ENCODE data around the gene APOB. TPM values are rescaled to one million over a fixed set of nuclear protein-coding genes. Genes with fewer than 3 reads are reported as not detected.

The APOB gene
- polyA plus RNA-seq, 2 of the 4 experiments (the other 2 are of a cell fraction), result under 0.01 TPM; not detected in 1

DNA sequence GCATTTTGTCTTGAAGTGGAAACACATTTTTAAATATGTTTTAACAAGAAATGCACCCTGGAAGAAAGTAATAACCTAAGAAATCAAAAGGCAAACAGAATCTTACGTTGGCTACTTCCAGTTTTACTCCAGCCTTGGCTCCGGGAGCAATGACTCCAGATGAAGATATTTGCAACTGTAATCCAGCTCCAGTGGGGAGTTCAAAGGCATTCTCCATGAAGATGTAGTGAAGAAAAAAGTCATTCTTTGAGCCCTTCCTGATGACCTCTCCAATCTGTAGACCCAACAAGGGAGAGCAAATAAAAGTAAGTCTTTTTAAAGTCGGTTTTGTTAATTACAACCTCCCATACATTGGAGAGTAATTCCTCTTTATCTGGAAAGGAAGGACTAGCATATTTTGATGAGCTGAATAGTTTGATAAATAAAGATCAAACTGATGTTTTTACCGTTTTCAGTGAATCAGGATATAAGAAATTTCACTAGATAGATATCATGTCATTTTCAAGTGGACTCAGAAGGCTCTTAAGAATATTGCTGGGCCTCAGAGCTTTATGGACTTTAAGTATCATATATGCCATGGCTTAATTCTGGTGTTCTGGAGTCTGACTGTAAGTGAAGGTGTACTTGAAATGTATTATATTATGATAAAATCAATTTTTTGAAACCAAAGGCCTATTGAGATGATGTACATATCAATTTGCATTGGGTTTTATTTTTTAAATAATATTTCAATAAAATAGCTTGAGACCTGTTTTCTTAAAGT, 20.3 kb downstream of the APOB start:
- no peak for ATAC-seq
- Histone ChIP-seq H3K4me1 (no peaks in the 10 kb centered on the region), H3K27ac (no peak overlapping the region), H3K4me2 (no peak overlapping the region), H3K9me3 (no peaks in the 10 kb centered on the region), H3K4me3 (no peak overlapping the region)
- POLR2A ChIA-PET, result no interaction called here
- no peak for DNase-seq (ENCODE audit: low read depth in 1 of 2, low spot score in 1 of 2)
- CTCF ChIA-PET, result interaction anchor here (1.4 to 2.0 kb wide), 3 partner anchors 19 to 362 kb away, joined by 3 to 8 read pairs (median 5); no protein-coding TSS in a partner anchor
- no peak for TF ChIP-seq MAX (IDR thresholded peaks at IDR 0.05)
- TF ChIP-seq CHD2 (IDR thresholded peaks at IDR 0.05; ENCODE audit: low read length, partially characterized antibody), result no peak
- no peak for TF ChIP-seq CBX2 (IDR thresholded peaks at IDR 0.05; ENCODE audit: borderline replicate concordance, low read depth)
- TF ChIP-seq CEBPB (IDR thresholded peaks at IDR 0.05), result no peak
- TF ChIP-seq, protein P1, sequence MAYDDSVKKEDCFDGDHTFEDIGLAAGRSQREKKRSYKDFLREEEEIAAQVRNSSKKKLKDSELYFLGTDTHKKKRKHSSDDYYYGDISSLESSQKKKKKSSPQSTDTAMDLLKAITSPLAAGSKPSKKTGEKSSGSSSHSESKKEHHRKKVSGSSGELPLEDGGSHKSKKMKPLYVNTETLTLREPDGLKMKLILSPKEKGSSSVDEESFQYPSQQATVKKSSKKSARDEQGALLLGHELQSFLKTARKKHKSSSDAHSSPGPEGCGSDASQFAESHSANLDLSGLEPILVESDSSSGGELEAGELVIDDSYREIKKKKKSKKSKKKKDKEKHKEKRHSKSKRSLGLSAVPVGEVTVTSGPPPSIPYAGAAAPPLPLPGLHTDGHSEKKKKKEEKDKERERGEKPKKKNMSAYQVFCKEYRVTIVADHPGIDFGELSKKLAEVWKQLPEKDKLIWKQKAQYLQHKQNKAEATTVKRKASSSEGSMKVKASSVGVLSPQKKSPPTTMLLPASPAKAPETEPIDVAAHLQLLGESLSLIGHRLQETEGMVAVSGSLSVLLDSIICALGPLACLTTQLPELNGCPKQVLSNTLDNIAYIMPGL (CRISPR knock-in tag; IDR thresholded peaks at IDR 0.05; ENCODE audit: borderline replicate concordance), result no peak
- TF ChIP-seq HDAC2 (IDR thresholded peaks at IDR 0.05), result no peak
- TF ChIP-seq EHF (CRISPR knock-in tag; IDR thresholded peaks at IDR 0.05), result no peak
- no peak for TF ChIP-seq JUNB (IDR thresholded peaks at IDR 0.05)
- no peak for TF ChIP-seq RNF2 (IDR thresholded peaks at IDR 0.05; ENCODE audit: borderline replicate concordance, low read depth)
- no peak for TF ChIP-seq ATOH8 (CRISPR knock-in tag; IDR thresholded peaks at IDR 0.05; ENCODE audit: low read depth)
- no peak for TF ChIP-seq FOSL2 (IDR thresholded peaks at IDR 0.05)
- TF ChIP-seq FOSL2 (CRISPR knock-in tag; IDR thresholded peaks at IDR 0.05), result no peak
- no peak for TF ChIP-seq E2F6 (IDR thresholded peaks at IDR 0.05; ENCODE audit: borderline replicate concordance, low read depth)
- TF ChIP-seq CHD4 (IDR thresholded peaks at IDR 0.05; ENCODE audit: borderline replicate concordance), result no peak
- no peak for TF ChIP-seq RARB (CRISPR knock-in tag; IDR thresholded peaks at IDR 0.05)
- 18% methylated on average over 4 of the region's 4 CpGs for WGBS (ENCODE audit: missing lambda C conversion rate)
- no peak for FAIRE-seq

- FAIRE-seq (no peak), DNase-seq (ENCODE audit: low read depth in 1 of 2, low spot score in 1 of 2) (no peak), ATAC-seq (no peak)
- Histone ChIP-seq H3K27ac (no peak overlapping the region), H3K9me3 (no peaks in the 10 kb centered on the region), H3K4me2 (no peak overlapping the region), H3K4me3 (no peak overlapping the region), H3K4me1 (no peaks in the 10 kb centered on the region)
- POLR2A ChIA-PET, result no interaction called here
- CTCF ChIA-PET, result interaction anchor here (1.4 to 2.0 kb wide), 3 partner anchors 20 to 361 kb away, joined by 3 to 8 read pairs (median 5); no protein-coding TSS in a partner anchor
- 22% methylated on average over 8 of the region's 8 CpGs for WGBS (ENCODE audit: missing lambda C conversion rate)
- no peak for TF ChIP-seq CHD4 (IDR thresholded peaks at IDR 0.05; ENCODE audit: borderline replicate concordance)
- TF ChIP-seq, protein P2, sequence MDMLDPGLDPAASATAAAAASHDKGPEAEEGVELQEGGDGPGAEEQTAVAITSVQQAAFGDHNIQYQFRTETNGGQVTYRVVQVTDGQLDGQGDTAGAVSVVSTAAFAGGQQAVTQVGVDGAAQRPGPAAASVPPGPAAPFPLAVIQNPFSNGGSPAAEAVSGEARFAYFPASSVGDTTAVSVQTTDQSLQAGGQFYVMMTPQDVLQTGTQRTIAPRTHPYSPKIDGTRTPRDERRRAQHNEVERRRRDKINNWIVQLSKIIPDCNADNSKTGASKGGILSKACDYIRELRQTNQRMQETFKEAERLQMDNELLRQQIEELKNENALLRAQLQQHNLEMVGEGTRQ (IDR thresholded peaks at IDR 0.05), result no peak
- no peak for TF ChIP-seq TFCP2L1 (CRISPR knock-in tag; IDR thresholded peaks at IDR 0.05)
- no peak for TF ChIP-seq RCOR1 (IDR thresholded peaks at IDR 0.05; ENCODE audit: low read depth, low read length)
- no peak for TF ChIP-seq ZNF302 (CRISPR knock-in tag; IDR thresholded peaks at IDR 0.05)
- TF ChIP-seq NPAS2 (CRISPR knock-in tag; IDR thresholded peaks at IDR 0.05; ENCODE audit: borderline replicate concordance), result no peak
- TF ChIP-seq CBX2 (IDR thresholded peaks at IDR 0.05; ENCODE audit: borderline replicate concordance, low read depth), result no peak
- TF ChIP-seq ATOH8 (CRISPR knock-in tag; IDR thresholded peaks at IDR 0.05; ENCODE audit: low read depth), result no peak
- no peak for TF ChIP-seq NR3C1 (IDR thresholded peaks at IDR 0.05)
- TF ChIP-seq, protein P1 (CRISPR knock-in tag; IDR thresholded peaks at IDR 0.05; ENCODE audit: borderline replicate concordance), result no peak
- TF ChIP-seq SMC3 (IDR thresholded peaks at IDR 0.05), result no peak
- no peak for TF ChIP-seq KDM5A (IDR thresholded peaks at IDR 0.05)
- TF ChIP-seq KDM1A (IDR thresholded peaks at IDR 0.05; ENCODE audit: low read depth), result no peak
- no peak for TF ChIP-seq RARB (CRISPR knock-in tag; IDR thresholded peaks at IDR 0.05)
- no peak for TF ChIP-seq RFX5 (IDR thresholded peaks at IDR 0.05)
- TF ChIP-seq GATA3 (IDR thresholded peaks at IDR 0.05; ENCODE audit: borderline replicate concordance), result no peak
These were observed 21.0 kb downstream of the APOB start for GRCh38 chr2:21022792-21023367.

Data from A549 (cell line).